Measurements from ENCODE around the gene RAB3IL1. TPM values are rescaled to one million over a fixed set of nuclear protein-coding genes. Genes with fewer than 3 reads are reported as not detected.
"Not testable (repeated sequence)": the region's sequence is repeated elsewhere in the genome, so short reads cannot be mapped to it uniquely, and the experiment has no call there.

The RAB3IL1 gene
- total RNA-seq, 1 donor from 2014 or later: 11.1 TPM

GRCh38 chr11:61954851-61955421, 37.6 kb upstream of the RAB3IL1 start:
- DNase-seq (peak; percentile 76), ATAC-seq (peak; percentile 85)
- intact Hi-C loops (cut with micrococcal nuclease): no loop called here

- ATAC-seq (no peak), DNase-seq (no peak)
- intact Hi-C loops (cut with micrococcal nuclease): no loop called here
These were observed 36.9 kb upstream of the RAB3IL1 start for GRCh38 chr11:61954106-61954850.

GRCh38 chr11:61953632-61954031, 36.3 kb upstream of the RAB3IL1 start:
- intact Hi-C loops (cut with micrococcal nuclease); ATAC-seq; DNase-seq: not testable (repeated sequence)

- ATAC-seq (no peak), DNase-seq (no peak)
- intact Hi-C loops (cut with micrococcal nuclease): no loop called here
These were observed 35.5 kb upstream of the RAB3IL1 start for GRCh38 chr11:61952882-61953281.

GRCh38 chr11:61951484-61952135, 34.2 kb upstream of the RAB3IL1 start:
- ATAC-seq (no peak), DNase-seq (no peak)
- intact Hi-C loops (cut with micrococcal nuclease): no loop called here

- DNase-seq (no peak), ATAC-seq (no peak)
- intact Hi-C loops (cut with micrococcal nuclease): no loop called here
These were observed 32.7 kb upstream of the RAB3IL1 start, which contains the start of gene BEST1 for GRCh38 chr11:61950035-61950547. BEST1 (plus strand) TSS chr11:61950351; CDS start chr11:61951807, 1,456 bp downstream.

- intact Hi-C loops (cut with micrococcal nuclease): loop anchor here (5.0 kb wide), 2 partner anchors 52 to 133 kb away; no protein-coding TSS in a partner anchor
- peak; percentile 78 for DNase-seq
These were observed 32.0 kb upstream of the RAB3IL1 start for GRCh38 chr11:61949169-61950034.

GRCh38 chr11:61948505-61948904, 31.1 kb upstream of the RAB3IL1 start:
- DNase-seq (no peak), ATAC-seq (no peak)
- intact Hi-C loops (cut with micrococcal nuclease): loop anchor here (5.0 kb wide), 2 partner anchors 51 to 134 kb away; no protein-coding TSS in a partner anchor

More at GRCh38 chr11:61949169-61950034, 32.0 kb upstream of the RAB3IL1 start:
- ATAC-seq: peak; percentile 86

GRCh38 chr11:61947486-61948210, 30.3 kb upstream of the RAB3IL1 start:
- intact Hi-C loops (cut with micrococcal nuclease): loop anchor here (5.0 kb wide), 2 partner anchors 50 to 135 kb away; no protein-coding TSS in a partner anchor
- peak; percentile 89 for DNase-seq

GRCh38 chr11:61946894-61947293, 29.5 kb upstream of the RAB3IL1 start:
- ATAC-seq (no peak), DNase-seq (no peak)
- intact Hi-C loops (cut with micrococcal nuclease): loop anchor here (5.0 kb wide), 2 partner anchors 50 to 135 kb away; no protein-coding TSS in a partner anchor

More at GRCh38 chr11:61947486-61948210, 30.3 kb upstream of the RAB3IL1 start:
- ATAC-seq: peak; percentile 79

- DNase-seq: no peak
- no peak for ATAC-seq
- intact Hi-C loops (cut with micrococcal nuclease): loop anchor here (5.0 kb wide), 2 partner anchors 48 to 137 kb away; no protein-coding TSS in a partner anchor
These were observed 27.8 kb upstream of the RAB3IL1 start for GRCh38 chr11:61945191-61945590.

GRCh38 chr11:61940466-61940865, 23.1 kb upstream of the RAB3IL1 start:
- ATAC-seq: no peak
- intact Hi-C loops (cut with micrococcal nuclease): no loop called here
- DNase-seq: no peak

GRCh38 chr11:61935861-61936260, 18.5 kb upstream of the RAB3IL1 start:
- intact Hi-C loops (cut with micrococcal nuclease): no loop called here
- ATAC-seq (no peak), DNase-seq (no peak)

GRCh38 chr11:61930933-61931332, 13.6 kb upstream of the RAB3IL1 start:
- DNase-seq: no peak
- intact Hi-C loops (cut with micrococcal nuclease): no loop called here
- no peak for ATAC-seq

GRCh38 chr11:61928606-61929005, 11.2 kb upstream of the RAB3IL1 start:
- intact Hi-C loops (cut with micrococcal nuclease): no loop called here
- DNase-seq (no peak), ATAC-seq (no peak)

GRCh38 chr11:61927501-61927900, 10.1 kb upstream of the RAB3IL1 start:
- intact Hi-C loops (cut with micrococcal nuclease): no loop called here
- DNase-seq: no peak
- no peak for ATAC-seq

GRCh38 chr11:61926235-61926634, 8.9 kb upstream of the RAB3IL1 start:
- ATAC-seq (no peak), DNase-seq (no peak)
- intact Hi-C loops (cut with micrococcal nuclease): no loop called here

GRCh38 chr11:61925736-61926135, 8.4 kb upstream of the RAB3IL1 start:
- intact Hi-C loops (cut with micrococcal nuclease): no loop called here
- ATAC-seq: no peak

More at GRCh38 chr11:61925736-61926135, 8.4 kb upstream of the RAB3IL1 start:
- no peak for DNase-seq
